Mammary epithelial cell (primary cell): ENCODE results near the gene PLA2G4B.

Source experiments
- CTCF ChIP-seq, 2 donors: IDR thresholded peaks in 1 of 2; conservative IDR thresholded peaks in 1 of 2; 2 replicates each; pipeline ENCODE4 v1.5.1; 2011 to 2012; ENCODE audit warnings: inconsistent platforms in 2 of 2, low read length in 2 of 2, mild to moderate bottlenecking in 2 of 2, control low read depth in 1 of 2, low read depth in 1 of 2; ENCODE audit not compliant: insufficient read depth in 1 of 2; ENCODE audit errors: extremely low read depth in 1 of 2
- EZH2 ChIP-seq: IDR thresholded peaks from 2 replicates; pipeline ENCODE4 v1.6.1; 2012; ENCODE audit warnings: low read length, inconsistent platforms, borderline replicate concordance

- TF ChIP-seq CTCF (conservative IDR thresholded peaks at IDR 0.05 in 1 of 2, IDR thresholded peaks at IDR 0.05 in 1 of 2; ENCODE audit: extremely low read depth in 1 of 2, insufficient read depth in 1 of 2, low read depth in 1 of 2, low read length in 2 of 2), result no peak
- no peak for TF ChIP-seq EZH2
These were observed 16.2 kb upstream of the PLA2G4B start for GRCh38 chr15:41822471-41822870.
